ENCODE measurements around the gene FKBP5. TPM values are rescaled to one million over a fixed set of nuclear protein-coding genes. Genes with fewer than 3 reads are reported as not detected.

The FKBP5 gene
- total and polyA plus RNA-seq, 2 donors from 2014 or later = 45.6 to 267 TPM

DNA sequence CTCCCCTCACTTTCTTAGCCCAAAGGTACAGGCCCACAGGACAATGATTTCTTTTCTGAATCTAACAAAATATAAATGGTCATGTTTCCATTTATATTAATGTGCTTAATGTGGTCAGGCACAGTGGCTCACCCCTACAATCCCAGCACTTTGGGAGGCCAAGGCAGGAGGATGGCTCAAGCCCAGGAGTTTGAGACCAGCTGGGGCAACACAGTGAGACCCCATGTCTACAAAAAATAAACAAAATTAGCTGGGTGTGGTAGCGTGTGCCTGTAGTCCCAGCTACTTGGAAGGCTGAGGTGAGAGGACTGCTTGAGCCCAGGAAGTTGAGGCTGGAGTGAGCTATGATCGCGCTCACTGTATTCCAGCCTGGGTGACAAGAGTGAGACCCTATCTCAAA lies 98.8 kb downstream of the FKBP5 start:
- peaks cover 0 to 31% (median 25%) of the 10 kb centered on the region in 3 donors for H3K36me3 ChIP-seq (ENCODE audit: control insufficient read depth in 2 of 3, insufficient read depth in 3 of 3, low read length in 3 of 3)
- H3K27ac ChIP-seq (ENCODE audit: low read depth in 2 of 2, low read length in 2 of 2) = peak overlapping the region in 1 of 2 donors; percentile 61
- peaks cover 0 to 25% (median 11%) of the 10 kb centered on the region in 3 donors for H3K4me1 ChIP-seq (ENCODE audit: control insufficient read depth in 2 of 3, insufficient read depth in 2 of 3, low read depth in 1 of 3, low read length in 3 of 3)
- no peaks in the 10 kb centered on the region for H3K27me3 ChIP-seq (ENCODE audit: control insufficient read depth, insufficient read depth, low read length)
- H3K4me3 ChIP-seq (ENCODE audit: low read length in 3 of 3) = no peak overlapping the region
- no peak for DNase-seq
- TF ChIP-seq CTCF (IDR thresholded peaks at IDR 0.05; ENCODE audit: borderline replicate concordance, extremely low read depth, insufficient read depth) = no peak
- FAIRE-seq = no peak
- no peak overlapping the region for H3K9ac ChIP-seq (ENCODE audit: low read length in 3 of 3)
- intact Hi-C loops (cut with DNase I) = no loop called here
- H3K9me3 ChIP-seq (ENCODE audit: control insufficient read depth in 2 of 3, insufficient read depth in 1 of 3, low read length in 3 of 3) = no peaks in the 10 kb centered on the region

DNA sequence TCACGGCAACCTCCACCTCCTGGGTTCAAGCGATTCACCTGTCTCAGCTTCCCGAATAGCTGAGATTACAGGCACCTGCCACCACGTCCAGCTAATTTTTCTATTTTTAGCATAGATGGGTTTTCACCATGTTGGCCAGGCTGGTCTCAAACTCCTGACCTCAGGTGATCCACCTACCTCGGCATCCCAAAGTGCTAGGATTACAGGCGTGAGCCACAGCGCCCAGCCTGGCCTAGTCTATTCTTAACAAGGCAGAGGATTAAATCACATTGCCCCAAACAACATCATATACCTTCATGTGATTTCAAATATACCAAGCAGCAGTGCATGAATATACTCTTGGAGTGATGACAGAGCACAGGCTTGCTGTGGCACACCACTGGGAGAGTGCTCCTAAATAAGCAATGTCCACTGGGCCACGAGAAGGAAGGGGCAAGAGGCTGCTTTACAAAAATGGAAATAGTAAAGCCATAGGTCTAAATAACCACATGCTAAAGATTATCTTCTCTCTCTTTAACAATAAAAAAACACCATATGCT lies 99.4 kb downstream of the FKBP5 start:
- intact Hi-C loops (cut with DNase I) = no loop called here
- Histone ChIP-seq H3K9me3 (ENCODE audit: control insufficient read depth in 2 of 3, insufficient read depth in 1 of 3, low read length in 3 of 3) (no peaks in the 10 kb centered on the region), H3K4me3 (ENCODE audit: low read length in 3 of 3) (no peak overlapping the region), H3K4me1 (ENCODE audit: control insufficient read depth in 2 of 3, insufficient read depth in 2 of 3, low read depth in 1 of 3, low read length in 3 of 3) (peaks cover 0 to 31% (median 11%) of the 10 kb centered on the region in 3 donors), H3K9ac (ENCODE audit: low read length in 3 of 3) (no peak overlapping the region), H3K27me3 (ENCODE audit: control insufficient read depth, insufficient read depth, low read length) (no peaks in the 10 kb centered on the region), H3K36me3 (ENCODE audit: control insufficient read depth in 2 of 3, insufficient read depth in 3 of 3, low read length in 3 of 3) (peaks cover 0 to 27% (median 25%) of the 10 kb centered on the region in 3 donors), H3K27ac (ENCODE audit: low read depth in 2 of 2, low read length in 2 of 2) (no peak overlapping the region)
- no peak for TF ChIP-seq CTCF (IDR thresholded peaks at IDR 0.05; ENCODE audit: borderline replicate concordance, extremely low read depth, insufficient read depth)
- DNase-seq (no peak), FAIRE-seq (no peak)

DNA sequence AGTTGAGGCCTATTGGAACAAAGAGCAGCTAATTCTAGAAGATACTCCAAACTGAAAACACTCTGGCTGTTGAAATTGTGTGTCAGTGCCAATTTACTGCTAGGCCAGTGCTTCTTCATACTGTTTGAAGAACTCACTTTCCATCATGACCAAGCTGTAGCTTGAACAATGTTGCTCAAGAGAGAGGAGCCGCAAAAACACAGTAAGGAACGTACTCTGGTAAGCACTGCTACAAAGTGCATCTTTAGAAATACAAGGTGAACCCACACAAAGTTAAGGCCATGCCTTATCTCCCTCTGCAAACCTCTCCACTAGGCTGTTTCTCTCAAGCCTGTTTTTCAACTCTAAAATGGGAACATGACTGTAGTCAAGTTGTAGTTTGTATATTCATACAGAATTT lies 101.5 kb downstream of the FKBP5 start:
- intact Hi-C loops (cut with DNase I) = no loop called here

More for the DNA sequence above, 101.5 kb downstream of the FKBP5 start:
- no peak overlapping the region for H3K27ac ChIP-seq (ENCODE audit: low read depth in 2 of 2, low read length in 2 of 2)
- H3K4me1 ChIP-seq (ENCODE audit: control insufficient read depth in 2 of 3, insufficient read depth in 2 of 3, low read depth in 1 of 3, low read length in 3 of 3) = peaks cover 0 to 35% (median 11%) of the 10 kb centered on the region in 3 donors
- peaks cover 0 to 26% (median 19%) of the 10 kb centered on the region in 3 donors for H3K36me3 ChIP-seq (ENCODE audit: control insufficient read depth in 2 of 3, insufficient read depth in 3 of 3, low read length in 3 of 3)
- TF ChIP-seq CTCF (IDR thresholded peaks at IDR 0.05; ENCODE audit: borderline replicate concordance, extremely low read depth, insufficient read depth) = no peak
- H3K9me3 ChIP-seq (ENCODE audit: control insufficient read depth in 2 of 3, insufficient read depth in 1 of 3, low read length in 3 of 3) = no peaks in the 10 kb centered on the region
- DNase-seq = no peak
- no peak overlapping the region for H3K9ac ChIP-seq (ENCODE audit: low read length in 3 of 3)
- H3K4me3 ChIP-seq (ENCODE audit: low read length in 3 of 3) = no peak overlapping the region
- H3K27me3 ChIP-seq (ENCODE audit: control insufficient read depth, insufficient read depth, low read length) = no peaks in the 10 kb centered on the region
- no peak for FAIRE-seq

Data from kidney (tissue), 14 donors.